Measurements from ENCODE around the gene FERMT2. TPM values are rescaled to one million over a fixed set of nuclear protein-coding genes. Genes with fewer than 3 reads are reported as not detected.

Gene FERMT2
- total RNA-seq, 4 donors from 2014 or later, result 38.6 to 186 (median 62.7) TPM

GRCh38 chr14:52862632-52863333, 88.1 kb downstream of the FERMT2 start:
- no peak for DNase-seq
- peak overlapping the region; percentile 8 to 51 (median 35) for H3K27ac ChIP-seq
- H3K4me1 ChIP-seq, result peaks cover 0 to 12% (median 0%) of the 10 kb centered on the region in 4 donors
- H3K36me3 ChIP-seq, result peaks cover 0 to 10% (median 0%) of the 10 kb centered on the region in 4 donors
- in situ Hi-C loops (cut with MboI; ENCODE audit: low pct_ligation_motif_present in 1 of 4, low pct_unique_long_range_greater_than_20kb in 1 of 4, low sequenced_read_pairs in 3 of 4) (no loop called here), intact Hi-C loops (cut with DNase I; ENCODE audit: low total_unique reads) (no loop called here)
- 40 to 43% methylated on average over 4 of the region's 4 CpGs for WGBS, 2 donors (ENCODE audit: low coverage in 1 of 2)
- H3K27me3 ChIP-seq, result no peaks in the 10 kb centered on the region
- H3K9me3 ChIP-seq, result no peaks in the 10 kb centered on the region
- H3K4me3 ChIP-seq, result no peak overlapping the region
- TF ChIP-seq EP300 (IDR thresholded peaks at IDR 0.05; ENCODE audit: low read depth) (no peak), POLR2A (IDR thresholded peaks at IDR 0.05) (no peak), CTCF (IDR thresholded peaks at IDR 0.05) (no peak), POLR2AphosphoS5 (IDR thresholded peaks at IDR 0.05) (no peak)

GRCh38 chr14:52861403-52861802, 89.4 kb downstream of the FERMT2 start:
- H3K27ac ChIP-seq, result no peak overlapping the region
- no peak for DNase-seq
- in situ Hi-C loops (cut with MboI; ENCODE audit: low pct_ligation_motif_present in 1 of 4, low pct_unique_long_range_greater_than_20kb in 1 of 4, low sequenced_read_pairs in 3 of 4) (no loop called here), intact Hi-C loops (cut with DNase I; ENCODE audit: low total_unique reads) (no loop called here)
- TF ChIP-seq CTCF (IDR thresholded peaks at IDR 0.05) (no peak), EP300 (IDR thresholded peaks at IDR 0.05; ENCODE audit: low read depth) (no peak), POLR2AphosphoS5 (IDR thresholded peaks at IDR 0.05) (no peak), POLR2A (IDR thresholded peaks at IDR 0.05) (no peak)
- 77 to 78% methylated on average over 2 of the region's 2 CpGs for WGBS, 2 donors (ENCODE audit: low coverage in 1 of 2)
- no peaks in the 10 kb centered on the region for H3K9me3 ChIP-seq
- H3K27me3 ChIP-seq, result no peaks in the 10 kb centered on the region
- H3K36me3 ChIP-seq, result peaks cover 0 to 10% (median 0%) of the 10 kb centered on the region in 4 donors
- peaks cover 0 to 12% (median 0%) of the 10 kb centered on the region in 4 donors for H3K4me1 ChIP-seq
- no peak overlapping the region for H3K4me3 ChIP-seq

GRCh38 chr14:52860910-52861309, 89.9 kb downstream of the FERMT2 start:
- intact Hi-C loops (cut with DNase I; ENCODE audit: low total_unique reads) (no loop called here), in situ Hi-C loops (cut with MboI; ENCODE audit: low pct_ligation_motif_present in 1 of 4, low pct_unique_long_range_greater_than_20kb in 1 of 4, low sequenced_read_pairs in 3 of 4) (no loop called here)
- no peak for DNase-seq
- WGBS, 2 donors (ENCODE audit: low coverage in 1 of 2), result 77 to 84% methylated on average over 3 of the region's 3 CpGs
- Histone ChIP-seq H3K27ac (no peak overlapping the region), H3K9me3 (no peaks in the 10 kb centered on the region), H3K4me3 (no peak overlapping the region), H3K27me3 (no peaks in the 10 kb centered on the region), H3K36me3 (peaks cover 0 to 10% (median 0%) of the 10 kb centered on the region in 4 donors), H3K4me1 (peaks cover 0 to 12% (median 0%) of the 10 kb centered on the region in 4 donors)
- TF ChIP-seq POLR2AphosphoS5 (IDR thresholded peaks at IDR 0.05) (no peak), CTCF (IDR thresholded peaks at IDR 0.05) (no peak), EP300 (IDR thresholded peaks at IDR 0.05; ENCODE audit: low read depth) (no peak), POLR2A (IDR thresholded peaks at IDR 0.05) (no peak)

- Histone ChIP-seq H3K36me3 (peaks cover 0 to 10% (median 0%) of the 10 kb centered on the region in 4 donors), H3K4me1 (peaks cover 0 to 12% (median 0%) of the 10 kb centered on the region in 4 donors)
- in situ Hi-C loops (cut with MboI; ENCODE audit: low pct_ligation_motif_present in 1 of 4, low pct_unique_long_range_greater_than_20kb in 1 of 4, low sequenced_read_pairs in 3 of 4), result no loop called here
Measured at GRCh38 chr14:52860209-52860608, 90.6 kb downstream of the FERMT2 start.

More at GRCh38 chr14:52860209-52860608, 90.6 kb downstream of the FERMT2 start:
- intact Hi-C loops (cut with DNase I; ENCODE audit: low total_unique reads), result no loop called here
- TF ChIP-seq EP300 (IDR thresholded peaks at IDR 0.05; ENCODE audit: low read depth), result no peak
- no peak for TF ChIP-seq POLR2A (IDR thresholded peaks at IDR 0.05)
- no peak for TF ChIP-seq CTCF (IDR thresholded peaks at IDR 0.05)
- TF ChIP-seq POLR2AphosphoS5 (IDR thresholded peaks at IDR 0.05), result no peak
- H3K4me3 ChIP-seq, result no peak overlapping the region
- H3K27ac ChIP-seq, result no peak overlapping the region
- H3K27me3 ChIP-seq, result no peaks in the 10 kb centered on the region
- no peaks in the 10 kb centered on the region for H3K9me3 ChIP-seq
- 85 to 88% methylated on average over 3 of the region's 3 CpGs for WGBS, 2 donors (ENCODE audit: low coverage in 1 of 2)
- DNase-seq, result no peak

All from transverse colon (tissue), 4 donors.